NCI-H2196 treated with DMSO at 0.1 percent for 48 hours (cell line): ENCODE results near the gene ARL11.
"Not testable (repeated sequence)": the region's sequence is repeated elsewhere in the genome, so short reads cannot be mapped to it uniquely, and the experiment has no call there.

Experiments
- DNase-seq: peaks from one replicate; lab custom pipeline; 2025; ENCODE audit not compliant: unreplicated experiment; lab: John Stamatoyannopoulos, UW

The ARL11 gene

GRCh38 chr13:49612042-49612441 lies 16.3 kb upstream of the ARL11 start:
- not testable (repeated sequence) for DNase-seq

GRCh38 chr13:49615836-49616675 lies 12.3 kb upstream of the ARL11 start:
- no peak for DNase-seq

GRCh38 chr13:49616676-49617065 lies 11.6 kb upstream of the ARL11 start:
- DNase-seq, result no peak

- no peak for DNase-seq
Observed at GRCh38 chr13:49620170-49620621, 8.1 kb upstream of the ARL11 start.

- DNase-seq, result no peak
Observed at GRCh38 chr13:49622174-49622946, 5.9 kb upstream of the ARL11 start.

DNA sequence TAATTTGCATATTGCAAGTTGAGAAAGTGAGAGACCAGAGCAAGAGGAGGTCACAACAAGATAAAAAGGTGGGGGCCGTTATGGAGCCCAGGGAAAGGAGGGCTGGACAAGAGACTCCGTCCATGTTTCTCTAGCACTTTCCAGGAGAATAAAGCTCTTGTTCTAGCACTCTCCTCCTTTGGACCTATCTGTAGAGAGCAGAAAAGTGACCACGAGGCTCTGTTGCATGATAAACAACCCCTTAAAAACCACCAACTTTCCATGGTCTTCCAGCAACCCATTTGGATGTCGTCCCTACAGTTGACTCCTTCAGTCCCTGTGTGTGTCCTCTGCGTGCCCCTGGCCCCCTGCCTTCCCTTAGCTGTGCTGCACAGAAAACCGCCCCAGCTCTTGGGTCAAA lies 4.1 kb upstream of the ARL11 start:
- DNase-seq, result no peak

GRCh38 chr13:49625392-49626079 lies 2.8 kb upstream of the ARL11 start:
- no peak for DNase-seq

- no peak for DNase-seq
Observed at GRCh38 chr13:49629196-49629938, 1.1 kb downstream of the ARL11 start.

DNA sequence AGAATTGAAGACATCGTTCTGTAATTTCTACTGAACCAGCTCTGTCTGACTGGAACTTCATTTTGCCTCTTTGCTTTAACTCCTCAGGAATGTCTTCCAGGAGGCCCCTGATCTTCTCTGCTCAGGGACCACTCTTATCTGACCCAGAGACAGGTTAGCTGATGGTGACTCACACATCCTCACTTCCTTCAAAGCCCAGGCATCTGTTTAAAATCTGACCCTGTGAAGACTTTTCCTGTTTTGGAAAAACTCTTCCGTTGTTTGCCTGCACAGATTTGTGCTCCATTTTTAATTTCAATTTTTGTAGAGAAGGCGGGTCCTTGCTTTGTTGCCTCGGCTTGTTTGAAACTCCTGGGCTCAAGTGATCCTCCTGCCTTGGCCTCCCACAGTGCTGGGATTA lies 1.6 kb downstream of the ARL11 start:
- no peak for DNase-seq

- no peak for DNase-seq
Observed at GRCh38 chr13:49630580-49630979, 2.3 kb downstream of the ARL11 start.

GRCh38 chr13:49632156-49632555 lies 3.8 kb downstream of the ARL11 start:
- no peak for DNase-seq

GRCh38 chr13:49633710-49634109 lies 5.4 kb downstream of the ARL11 start:
- no peak for DNase-seq

GRCh38 chr13:49635599-49636433 lies 7.5 kb downstream of the ARL11 start:
- DNase-seq, result no peak

GRCh38 chr13:49636705-49637104 lies 8.4 kb downstream of the ARL11 start:
- no peak for DNase-seq

DNA sequence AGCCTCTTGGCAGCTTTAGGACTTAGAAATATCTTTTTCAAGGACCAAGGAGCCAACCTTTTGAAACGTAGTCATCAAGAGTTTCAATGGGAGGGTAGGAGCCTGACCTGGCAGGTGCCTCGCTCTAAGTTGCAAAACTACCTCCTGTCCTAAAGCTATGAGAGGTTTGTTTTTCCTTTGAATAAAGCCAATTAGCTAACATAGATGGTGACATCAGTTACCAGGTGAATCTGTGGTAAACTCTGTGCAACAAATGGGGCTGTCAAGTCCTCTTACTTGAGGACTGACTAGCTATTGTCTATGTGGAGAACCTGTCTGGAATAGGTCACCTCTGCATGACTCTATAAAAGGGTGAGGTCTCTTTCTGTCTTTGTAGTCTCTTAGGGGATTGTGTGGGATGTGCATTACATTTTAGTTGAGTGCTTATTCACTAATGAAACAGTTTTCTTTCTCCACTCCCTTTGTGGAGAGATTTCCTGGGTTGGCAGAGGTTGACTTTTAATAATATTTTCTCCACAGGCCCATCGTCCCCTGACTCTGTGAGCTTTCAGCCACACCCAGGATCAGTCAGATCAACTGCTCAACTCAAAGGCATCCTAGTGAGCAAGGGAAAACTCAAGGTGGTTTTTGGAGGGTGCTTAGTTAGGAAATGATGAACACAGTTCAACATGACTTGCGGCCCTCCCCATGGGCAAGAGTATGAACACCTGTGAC lies 9.9 kb downstream of the ARL11 start:
- no peak for DNase-seq

- no peak for DNase-seq
Observed at GRCh38 chr13:49638744-49639072, 10.4 kb downstream of the ARL11 start.

DNA sequence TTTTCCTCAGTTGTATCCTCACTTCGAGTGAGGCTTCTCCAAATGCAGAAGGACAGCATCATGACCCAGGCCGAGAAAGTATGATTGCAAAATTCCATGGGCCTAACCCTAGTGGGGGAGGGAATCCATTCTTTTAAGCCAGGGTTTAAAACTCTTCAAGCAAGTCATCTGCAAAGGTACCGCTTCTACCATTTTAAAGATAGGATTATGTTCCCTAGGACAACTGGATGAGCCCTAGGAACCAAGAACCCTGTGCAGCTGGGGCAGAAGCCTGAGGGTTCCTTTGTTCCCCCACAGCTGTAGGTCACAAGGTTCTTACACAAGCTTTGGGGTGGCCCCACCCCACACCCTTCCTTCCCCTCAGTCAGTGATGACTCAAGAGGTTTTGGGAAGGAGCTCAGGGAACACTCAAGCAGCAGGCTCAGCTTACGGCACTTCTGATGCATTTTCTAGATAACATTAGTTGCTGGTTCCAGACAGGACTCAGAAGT lies 13.5 kb downstream of the ARL11 start:
- no peak for DNase-seq

DNA sequence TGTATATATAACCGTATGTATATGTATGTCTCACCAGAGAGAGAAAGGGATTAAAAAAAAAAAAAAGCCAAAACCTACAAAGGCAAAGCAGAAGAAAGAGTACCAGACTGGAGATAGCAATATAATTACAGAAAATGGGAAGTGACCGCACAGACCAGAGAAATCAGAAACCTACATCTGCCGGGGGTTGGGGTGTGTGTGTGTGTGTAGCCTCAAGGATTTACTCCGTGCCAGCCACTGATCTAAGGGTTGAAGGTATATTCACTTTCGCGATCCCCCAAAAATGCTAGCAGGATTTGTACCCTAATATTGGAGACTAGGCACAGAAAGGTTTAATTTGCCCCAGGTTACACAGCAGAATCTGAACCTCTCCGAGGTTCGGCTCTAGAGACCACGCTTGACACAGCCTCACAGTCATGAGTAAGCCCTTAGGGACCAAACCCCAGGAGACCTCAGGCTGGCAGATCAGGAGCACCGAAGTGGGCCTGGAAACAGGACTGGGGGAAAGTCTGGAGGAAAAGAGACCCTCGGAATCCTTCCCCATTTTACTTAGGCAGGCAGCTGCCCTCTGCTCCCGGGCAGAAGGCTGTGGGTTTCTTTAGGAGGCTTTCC lies 14.8 kb downstream of the ARL11 start:
- no peak for DNase-seq

- DNase-seq, result no peak
Observed at GRCh38 chr13:49645451-49645850, 17.1 kb downstream of the ARL11 start.
